Measurements from ENCODE around the gene NEU2.

The NEU2 gene

GRCh38 chr2:233032551-233033320, at the start of gene NEU2:
Gene NEU2, plus strand, starts transcription at chr2:233032672. Its CDS starts 0 bp downstream, at chr2:233032672.
- H3K36me3 ChIP-seq = no peaks in the 10 kb centered on the region
- no peak within 1 kb of the TSS for H3K27ac ChIP-seq
- no peak within 1 kb of the TSS for H3K4me3 ChIP-seq (ENCODE audit: low read depth, low read length)
- DNase-seq = no peak
- no peak for TF ChIP-seq CTCF (IDR thresholded peaks at IDR 0.05; ENCODE audit: low read depth, low read length)
- no peaks in the 10 kb centered on the region for H3K9me3 ChIP-seq (ENCODE audit: severe bottlenecking)
- no peaks in the 10 kb centered on the region for H3K27me3 ChIP-seq (ENCODE audit: insufficient read depth, low read depth, severe bottlenecking)

- H3K27ac ChIP-seq = no peak overlapping the region
- DNase-seq = no peak
- no peaks in the 10 kb centered on the region for H3K27me3 ChIP-seq (ENCODE audit: insufficient read depth, low read depth, severe bottlenecking)
- peak; percentile 37 for TF ChIP-seq CTCF (IDR thresholded peaks at IDR 0.05; ENCODE audit: low read depth, low read length)
- H3K9me3 ChIP-seq (ENCODE audit: severe bottlenecking) = no peaks in the 10 kb centered on the region
- H3K36me3 ChIP-seq = no peaks in the 10 kb centered on the region
- H3K4me3 ChIP-seq (ENCODE audit: low read depth, low read length) = no peak overlapping the region
Observed at GRCh38 chr2:232982926-232983668, 49.4 kb upstream of the NEU2 start.

GRCh38 chr2:232983669-232984140, 48.8 kb upstream of the NEU2 start:
- Histone ChIP-seq H3K36me3 (no peaks in the 10 kb centered on the region), H3K9me3 (ENCODE audit: severe bottlenecking) (no peaks in the 10 kb centered on the region), H3K4me3 (ENCODE audit: low read depth, low read length) (no peak overlapping the region), H3K27me3 (ENCODE audit: insufficient read depth, low read depth, severe bottlenecking) (no peaks in the 10 kb centered on the region), H3K27ac (no peak overlapping the region)
- TF ChIP-seq CTCF (IDR thresholded peaks at IDR 0.05; ENCODE audit: low read depth, low read length) = no peak
- DNase-seq = no peak

GRCh38 chr2:232984451-232985207, 47.8 kb upstream of the NEU2 start:
- H3K36me3 ChIP-seq = no peaks in the 10 kb centered on the region
- DNase-seq = no peak
- no peak overlapping the region for H3K4me3 ChIP-seq (ENCODE audit: low read depth, low read length)
- TF ChIP-seq CTCF (IDR thresholded peaks at IDR 0.05; ENCODE audit: low read depth, low read length) = no peak
- no peaks in the 10 kb centered on the region for H3K27me3 ChIP-seq (ENCODE audit: insufficient read depth, low read depth, severe bottlenecking)
- H3K9me3 ChIP-seq (ENCODE audit: severe bottlenecking) = no peaks in the 10 kb centered on the region
- H3K27ac ChIP-seq = no peak overlapping the region

GRCh38 chr2:232986155-232986554, 46.3 kb upstream of the NEU2 start:
- no peak for TF ChIP-seq CTCF (IDR thresholded peaks at IDR 0.05; ENCODE audit: low read depth, low read length)
- Histone ChIP-seq H3K4me3 (ENCODE audit: low read depth, low read length) (no peak overlapping the region), H3K27ac (no peak overlapping the region), H3K9me3 (ENCODE audit: severe bottlenecking) (no peaks in the 10 kb centered on the region), H3K27me3 (ENCODE audit: insufficient read depth, low read depth, severe bottlenecking) (no peaks in the 10 kb centered on the region), H3K36me3 (no peaks in the 10 kb centered on the region)
- DNase-seq = no peak

Data from WERI-Rb-1 (cell line).